SIG-M5 (cell line): ENCODE results near the gene NDOR1.

ENCODE experiments used
- DNase-seq: peaks from one replicate; lab custom pipeline; 2025; lab: John Stamatoyannopoulos, UW

Gene NDOR1

GRCh38 chr9:137198902-137199283, 6.6 kb upstream of the NDOR1 start:
- DNase-seq = no peak

GRCh38 chr9:137199411-137200121, 5.9 kb upstream of the NDOR1 start:
- DNase-seq = no peak

- DNase-seq = peak; percentile 78
Measured at GRCh38 chr9:137200311-137201204, 4.9 kb upstream of the NDOR1 start, which contains the start of gene TPRN. Gene TPRN (minus strand): TSS chr9:137200741. CDS start chr9:137200711, 30 bp downstream.

GRCh38 chr9:137201205-137201868, 4.2 kb upstream of the NDOR1 start:
- no peak for DNase-seq

- no peak for DNase-seq
Measured at GRCh38 chr9:137202966-137203365, 2.5 kb upstream of the NDOR1 start.

- DNase-seq = no peak
Measured at GRCh38 chr9:137204731-137205125, 772 bp upstream of the NDOR1 start.

- no peak for DNase-seq
Measured at GRCh38 chr9:137206602-137207001, 1.1 kb downstream of the NDOR1 start.

- no peak for DNase-seq
Measured at GRCh38 chr9:137211532-137211931, 6.0 kb downstream of the NDOR1 start.

- DNase-seq = no peak
Measured at GRCh38 chr9:137212520-137212919, 7.0 kb downstream of the NDOR1 start.

GRCh38 chr9:137213160-137214060, 7.9 kb downstream of the NDOR1 start:
- no peak for DNase-seq

GRCh38 chr9:137214620-137215019, 9.1 kb downstream of the NDOR1 start:
- DNase-seq = no peak

GRCh38 chr9:137215196-137215986, 9.9 kb downstream of the NDOR1 start:
- no peak for DNase-seq

- DNase-seq = no peak
Measured at GRCh38 chr9:137216188-137216965, 10.9 kb downstream of the NDOR1 start.

- DNase-seq = no peak
Measured at GRCh38 chr9:137217276-137218211, 12.0 kb downstream of the NDOR1 start.

GRCh38 chr9:137218212-137218753, 12.8 kb downstream of the NDOR1 start:
- no peak for DNase-seq

GRCh38 chr9:137218754-137219271, 13.3 kb downstream of the NDOR1 start:
- DNase-seq = no peak

- DNase-seq = no peak
Measured at GRCh38 chr9:137219757-137220316, 14.3 kb downstream of the NDOR1 start.
